Uterus (tissue), 4 donors: ENCODE results near the gene SLK. TPM values are rescaled to one million over a fixed set of nuclear protein-coding genes. Genes with fewer than 3 reads are reported as not detected.

Experiments used
- DNase-seq, 2 donors: peaks; one replicate each; pipeline ENCODE4 v3.0.0-alpha.2; 2019 to 2020
- H3K27ac ChIP-seq, 2 donors: fragments of 200-600 bp; sonication (generic); 1 replicate in 1 of 2; 2 replicates in 1 of 2; pipeline ENCODE4 v1.5.1; 2016 to 2018
- H3K27me3 ChIP-seq, 2 donors: fragments of 200-600 bp; sonication (generic); one replicate each; pipeline ENCODE4 v1.5.1; 2018 to 2019; ENCODE audit warnings: control low read depth in 1 of 2
- H3K36me3 ChIP-seq, 2 donors: fragments of 200-600 bp; sonication (generic); one replicate each; pipeline ENCODE4 v1.5.1; 2019; ENCODE audit warnings: control low read depth in 1 of 2
- H3K4me1 ChIP-seq, 2 donors: fragments of 200-600 bp; sonication (generic); one replicate each; pipeline ENCODE4 v1.5.1; 2018 to 2019; ENCODE audit warnings: control low read depth in 1 of 2
- H3K4me3 ChIP-seq, 2 donors: fragments of 200-600 bp; sonication (generic); 1 replicate in 1 of 2; 2 replicates in 1 of 2; pipeline ENCODE4 v1.5.1; 2018 to 2019; ENCODE audit warnings: mild to moderate bottlenecking in 1 of 2
- H3K9me3 ChIP-seq, 2 donors: fragments of 200-600 bp; sonication (generic); one replicate each; pipeline ENCODE4 v1.5.1; 2019; ENCODE audit warnings: control low read depth in 1 of 2
- POLR2A ChIP-seq, 2 donors: fragments of 450-650 bp; IDR thresholded peaks; one replicate each; pipeline ENCODE4 v1.6.1; 2016; ENCODE audit warnings: antibody characterized with exemption in 2 of 2, mild to moderate bottlenecking in 1 of 2, moderate library complexity in 1 of 2
- intact Hi-C: fragments of 100-400 bp; cut with DNase I; formaldehyde crosslinking; loops from one replicate; pipeline ENCODE4 v1.15.1; 2023; ENCODE audit warnings: low total_unique reads
- total RNA-seq, 4 donors: library from RNA; depleted of rRNA in 3 of 4; stranded (reverse); fragments of >200 nt in 3 of 4; gene quantifications; one replicate each; pipeline versions ENCODE4 v1.1.0 to v1.2.4, GENCODE V29; 2014 to 2023
- TF ChIP-seq, protein P1 (sequence below), 4 experiments: fragments of 200-600 bp in 2 of 4; fragments of 450-650 bp in 2 of 4; sonication (generic) in 2 of 4; IDR thresholded peaks; one replicate each; pipeline ENCODE4 v1.5.1; 2016 to 2019; ENCODE audit warnings: antibody characterized with exemption in 4 of 4, mild to moderate bottlenecking in 2 of 4, moderate library complexity in 1 of 4
- donor health status: DM: yes; HTN: yes; CAD: no.

Gene SLK
- total RNA-seq, 4 donors from 2014 or later: 30.9 to 78.7 (median 52.1) TPM

- TF ChIP-seq, protein P1, sequence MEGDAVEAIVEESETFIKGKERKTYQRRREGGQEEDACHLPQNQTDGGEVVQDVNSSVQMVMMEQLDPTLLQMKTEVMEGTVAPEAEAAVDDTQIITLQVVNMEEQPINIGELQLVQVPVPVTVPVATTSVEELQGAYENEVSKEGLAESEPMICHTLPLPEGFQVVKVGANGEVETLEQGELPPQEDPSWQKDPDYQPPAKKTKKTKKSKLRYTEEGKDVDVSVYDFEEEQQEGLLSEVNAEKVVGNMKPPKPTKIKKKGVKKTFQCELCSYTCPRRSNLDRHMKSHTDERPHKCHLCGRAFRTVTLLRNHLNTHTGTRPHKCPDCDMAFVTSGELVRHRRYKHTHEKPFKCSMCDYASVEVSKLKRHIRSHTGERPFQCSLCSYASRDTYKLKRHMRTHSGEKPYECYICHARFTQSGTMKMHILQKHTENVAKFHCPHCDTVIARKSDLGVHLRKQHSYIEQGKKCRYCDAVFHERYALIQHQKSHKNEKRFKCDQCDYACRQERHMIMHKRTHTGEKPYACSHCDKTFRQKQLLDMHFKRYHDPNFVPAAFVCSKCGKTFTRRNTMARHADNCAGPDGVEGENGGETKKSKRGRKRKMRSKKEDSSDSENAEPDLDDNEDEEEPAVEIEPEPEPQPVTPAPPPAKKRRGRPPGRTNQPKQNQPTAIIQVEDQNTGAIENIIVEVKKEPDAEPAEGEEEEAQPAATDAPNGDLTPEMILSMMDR (IDR thresholded peaks at IDR 0.05): no peak
- H3K27ac ChIP-seq: no peak overlapping the region
- H3K36me3 ChIP-seq: no peaks in the 10 kb centered on the region
- no peaks in the 10 kb centered on the region for H3K27me3 ChIP-seq
- H3K4me3 ChIP-seq: no peak overlapping the region
- no peak for DNase-seq
- intact Hi-C loops: no loop called here
- H3K9me3 ChIP-seq: no peaks in the 10 kb centered on the region
- H3K4me1 ChIP-seq: no peaks in the 10 kb centered on the region
These were observed 71.6 kb downstream of the SLK start for GRCh38 chr10:104038537-104038936.

GRCh38 chr10:104038958-104039752, 72.2 kb downstream of the SLK start:
- DNase-seq: no peak
- no peaks in the 10 kb centered on the region for H3K36me3 ChIP-seq
- H3K4me1 ChIP-seq: no peaks in the 10 kb centered on the region
- H3K9me3 ChIP-seq: no peaks in the 10 kb centered on the region
- no peak overlapping the region for H3K4me3 ChIP-seq
- TF ChIP-seq, protein P1 (IDR thresholded peaks at IDR 0.05): no peak
- no peak for TF ChIP-seq POLR2A (IDR thresholded peaks at IDR 0.05)
- intact Hi-C loops: no loop called here
- H3K27me3 ChIP-seq: no peaks in the 10 kb centered on the region
- no peak overlapping the region for H3K27ac ChIP-seq

GRCh38 chr10:104040382-104040781, 73.4 kb downstream of the SLK start:
- Histone ChIP-seq H3K27ac (no peak overlapping the region), H3K9me3 (no peaks in the 10 kb centered on the region), H3K36me3 (no peaks in the 10 kb centered on the region), H3K4me3 (no peak overlapping the region), H3K27me3 (no peaks in the 10 kb centered on the region), H3K4me1 (no peaks in the 10 kb centered on the region)
- no peak for DNase-seq
- intact Hi-C loops: no loop called here
- TF ChIP-seq, protein P1 (IDR thresholded peaks at IDR 0.05): no peak
- TF ChIP-seq POLR2A (IDR thresholded peaks at IDR 0.05): no peak

DNA sequence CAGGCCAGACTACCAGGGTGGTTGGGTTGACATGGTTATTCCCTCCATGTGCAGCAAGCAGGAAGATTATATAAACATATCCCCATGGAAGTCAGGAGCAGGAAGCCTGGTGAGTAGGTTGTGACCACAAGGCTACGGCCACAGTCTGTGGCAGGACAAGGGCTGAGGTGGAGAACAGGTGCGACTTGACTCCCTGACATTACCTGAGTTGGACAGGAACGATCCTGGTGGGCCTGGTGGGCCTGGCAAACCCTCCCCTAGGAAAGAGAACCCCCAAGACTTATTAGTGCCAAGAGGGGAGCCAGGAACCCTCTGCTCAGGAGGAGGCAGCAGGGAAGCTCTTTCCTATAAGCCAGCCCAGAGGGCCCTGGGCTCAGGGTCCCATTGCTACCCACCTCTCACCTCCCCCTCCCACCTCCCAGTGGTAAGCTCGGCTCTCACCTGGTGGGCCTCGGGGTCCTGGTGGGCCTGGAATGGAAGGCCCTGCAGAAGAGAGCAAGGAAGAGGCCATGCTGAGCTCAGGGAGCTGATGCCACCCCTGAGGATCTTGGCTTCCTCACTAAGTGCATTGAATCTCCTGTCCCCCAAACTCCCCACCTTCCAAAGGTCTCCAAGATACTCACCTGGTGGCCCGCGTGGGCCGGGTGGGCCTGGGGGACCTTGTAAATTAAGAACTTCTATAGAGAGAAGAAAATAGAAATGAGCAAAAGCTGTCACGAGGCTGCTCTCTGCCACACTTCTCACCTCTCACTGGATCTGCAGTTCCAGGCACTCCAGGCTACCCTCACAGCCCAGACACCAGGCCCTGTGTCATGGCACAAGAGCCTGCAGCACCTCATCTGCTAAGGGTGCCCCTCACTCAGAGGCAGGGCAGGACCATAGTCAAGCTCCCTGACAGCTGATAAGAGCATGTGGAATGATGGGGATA, 74.2 kb downstream of the SLK start:
- no peaks in the 10 kb centered on the region for H3K27me3 ChIP-seq
- intact Hi-C loops: no loop called here
- H3K9me3 ChIP-seq: no peaks in the 10 kb centered on the region
- no peak overlapping the region for H3K27ac ChIP-seq
- no peak for DNase-seq
- no peak overlapping the region for H3K4me3 ChIP-seq
- no peak for TF ChIP-seq POLR2A (IDR thresholded peaks at IDR 0.05)
- TF ChIP-seq, protein P1 (IDR thresholded peaks at IDR 0.05): no peak
- no peaks in the 10 kb centered on the region for H3K4me1 ChIP-seq
- H3K36me3 ChIP-seq: no peaks in the 10 kb centered on the region
